GM19239 (cell line): ENCODE measurements around the gene TCHHL1.
A peak's percentile ranks its signal among the peaks of the same experiment; 100 is the strongest.

Experiments
- DNase-seq: peaks from one replicate; pipeline ENCODE4 v3.0.0; 2011; ENCODE audit warnings: low spot score; ENCODE audit not compliant: insufficient read length
- FAIRE-seq: peaks from 2 replicates; lab custom pipeline; 2011; peaks lifted over from hg19 to GRCh38; lab: Jason Lieb, UNC

TCHHL1 gene

GRCh38 chr1:152042030-152042429 is 46.8 kb downstream of the TCHHL1 start:
- DNase-seq (no peak), FAIRE-seq (no peak)

GRCh38 chr1:152039886-152040285 is 49.0 kb downstream of the TCHHL1 start:
- no peak for DNase-seq
- no peak for FAIRE-seq

GRCh38 chr1:152039461-152039860 is 49.4 kb downstream of the TCHHL1 start:
- FAIRE-seq = no peak
- no peak for DNase-seq

- DNase-seq (no peak), FAIRE-seq (no peak)
Measured at GRCh38 chr1:152038871-152039270, 50.0 kb downstream of the TCHHL1 start.

GRCh38 chr1:152036267-152037216 is 52.3 kb downstream of the TCHHL1 start, which contains the start of gene S100A11:
Gene S100A11, minus strand, starts transcription at chr1:152037004. Its CDS starts 89 bp downstream, at chr1:152036915.
- FAIRE-seq (peak; percentile 67), DNase-seq (peak; percentile 35)

GRCh38 chr1:152035539-152036266 is 53.2 kb downstream of the TCHHL1 start:
- DNase-seq (no peak), FAIRE-seq (peak; percentile 11)

GRCh38 chr1:152034654-152035538 is 54.0 kb downstream of the TCHHL1 start:
- DNase-seq = peak; percentile 66

GRCh38 chr1:152034324-152034653 is 54.6 kb downstream of the TCHHL1 start:
- no peak for FAIRE-seq

More at GRCh38 chr1:152034654-152035538, 54.0 kb downstream of the TCHHL1 start:
- peak; percentile 86 for FAIRE-seq

More at GRCh38 chr1:152034324-152034653, 54.6 kb downstream of the TCHHL1 start:
- no peak for DNase-seq
